Left forelimb (tissue), 1 donor: ENCODE measurements around the gene TXNIP.

Experiments
- DNase-seq: peaks from one replicate; pipeline ENCODE4 v3.0.0-alpha.2; 2018; ENCODE audit warnings: low spot score

Gene TXNIP

GRCh38 chr1:145962157-145963102, 33.9 kb downstream of the TXNIP start:
- DNase-seq = peak; percentile 72

GRCh38 chr1:145961425-145962156, 34.8 kb downstream of the TXNIP start:
- DNase-seq = no peak

- DNase-seq = no peak
These were observed 35.3 kb downstream of the TXNIP start for GRCh38 chr1:145961109-145961424.

- peak; percentile 84 for DNase-seq
These were observed 35.8 kb downstream of the TXNIP start for GRCh38 chr1:145960468-145961108.

- no peak for DNase-seq
These were observed 36.4 kb downstream of the TXNIP start for GRCh38 chr1:145959957-145960467.

- DNase-seq = no peak
These were observed 37.0 kb downstream of the TXNIP start for GRCh38 chr1:145959333-145959732.

GRCh38 chr1:145958734-145959133, 37.6 kb downstream of the TXNIP start:
- no peak for DNase-seq

- DNase-seq = peak; percentile 96
These were observed 38.7 kb downstream of the TXNIP start, which contains the start of gene LIX1L for GRCh38 chr1:145957443-145958319. Gene LIX1L (minus strand): TSS chr1:145958017. CDS start chr1:145957927, 90 bp downstream.

- no peak for DNase-seq
These were observed 39.5 kb downstream of the TXNIP start for GRCh38 chr1:145956781-145957442.

- no peak for DNase-seq
These were observed 40.0 kb downstream of the TXNIP start for GRCh38 chr1:145956361-145956760.

- no peak for DNase-seq
These were observed 40.9 kb downstream of the TXNIP start for GRCh38 chr1:145955436-145955835.

GRCh38 chr1:145953861-145954260, 42.5 kb downstream of the TXNIP start:
- no peak for DNase-seq

- no peak for DNase-seq
These were observed 43.5 kb downstream of the TXNIP start for GRCh38 chr1:145952903-145953302.

GRCh38 chr1:145951526-145951925, 44.9 kb downstream of the TXNIP start:
- no peak for DNase-seq

- DNase-seq = no peak
These were observed 47.2 kb downstream of the TXNIP start for GRCh38 chr1:145949219-145949618.

- no peak for DNase-seq
These were observed 48.8 kb downstream of the TXNIP start for GRCh38 chr1:145947551-145947950.

GRCh38 chr1:145946477-145946986, 49.8 kb downstream of the TXNIP start:
- no peak for DNase-seq

GRCh38 chr1:145944532-145944931, 51.8 kb downstream of the TXNIP start:
- DNase-seq = no peak

GRCh38 chr1:145942871-145943270, 53.5 kb downstream of the TXNIP start:
- no peak for DNase-seq
